A549 (cell line): ENCODE data around the gene CLCNKB.

ENCODE experiments used
- CTCF ChIP-seq: fragments of >200 bp; sonication (Bioruptor Twin); formaldehyde crosslinking; IDR thresholded peaks from 3 replicates; pipeline ENCODE4 v1.5.1; 2016
- EHMT2 ChIP-seq: fragments of 200-600 bp; sonication (generic); IDR thresholded peaks from 2 replicates; pipeline ENCODE4 v1.6.1; 2016; ENCODE audit warnings: antibody characterized with exemption, low read depth, mild to moderate bottlenecking, moderate library complexity
- HMGXB4 ChIP-seq: fragments of 250-450 bp; sonication (Bioruptor Pico); IDR thresholded peaks from 2 replicates; pipeline ENCODE4 v1.5.0; 2021; ENCODE audit warnings: mild to moderate bottlenecking, moderate library complexity, borderline replicate concordance
- MAFK ChIP-seq: fragments of 450-650 bp; IDR thresholded peaks from 2 replicates; pipeline ENCODE4 v1.6.1; 2014; ENCODE audit not compliant: partially characterized antibody
- MAX ChIP-seq: IDR thresholded peaks from 2 replicates; pipeline ENCODE4 v1.6.1; 2012
- NPAS2 ChIP-seq: fragments of 250-450 bp; sonication (Bioruptor Pico); IDR thresholded peaks from 2 replicates; pipeline ENCODE4 v1.8.0; 2022; ENCODE audit warnings: mild to moderate bottlenecking, moderate library complexity, borderline replicate concordance
- NR3C1 ChIP-seq: fragments of >200 bp; sonication (Bioruptor Twin); formaldehyde crosslinking; IDR thresholded peaks from 3 replicates; pipeline ENCODE4 v1.6.1; 2017
- POLR2A ChIP-seq: IDR thresholded peaks from 2 replicates; pipeline ENCODE4 v1.6.1; 2012; ENCODE audit warnings: mild to moderate bottlenecking, low read length
- RAD21 ChIP-seq, 2 experiments: fragments of >200 bp in 1 of 2; sonication (Bioruptor Twin) in 1 of 2; formaldehyde crosslinking in 1 of 2; IDR thresholded peaks in 1 of 2; conservative IDR thresholded peaks in 1 of 2; 2 replicates in 1 of 2; 3 replicates in 1 of 2; pipeline ENCODE4 v1.6.1; 2012 to 2018; ENCODE audit warnings: inconsistent platforms in 1 of 2
- REST ChIP-seq: fragments of 200-600 bp; sonication (generic); IDR thresholded peaks from 2 replicates; pipeline ENCODE4 v1.6.1; 2016; ENCODE audit warnings: antibody characterized with exemption, mild to moderate bottlenecking, moderate library complexity
- SREBF2 ChIP-seq: fragments of 450-650 bp; IDR thresholded peaks from 2 replicates; pipeline ENCODE4 v1.6.1; 2014; ENCODE audit warnings: mild to moderate bottlenecking, moderate library complexity
- USF2 ChIP-seq: fragments of 450-650 bp; IDR thresholded peaks from 2 replicates; pipeline ENCODE4 v1.6.1; 2014; ENCODE audit warnings: antibody characterized with exemption

DNA sequence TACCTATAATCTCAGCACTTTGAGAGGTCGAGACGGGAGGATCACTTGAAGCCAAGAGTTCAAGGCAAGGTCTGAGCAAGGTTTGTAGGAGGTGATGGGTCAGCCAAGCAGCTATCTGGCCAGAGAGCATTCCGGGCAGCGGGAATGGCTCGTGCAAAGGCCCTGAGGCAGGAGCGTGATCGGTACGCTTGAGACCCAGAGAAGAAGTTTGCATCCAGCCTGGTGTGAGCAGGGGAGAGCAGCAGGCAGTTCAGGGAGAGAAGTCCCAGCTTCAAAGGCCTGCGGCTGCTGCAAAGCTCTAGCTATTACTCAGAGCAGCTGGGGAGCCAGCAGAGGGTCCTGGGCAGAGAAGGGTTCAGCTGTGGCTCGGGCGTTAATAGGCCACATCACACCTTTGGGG lies 44.7 kb upstream of the CLCNKB start:
- TF ChIP-seq MAX, result no peak
- TF ChIP-seq USF2, result no peak
- TF ChIP-seq CTCF, result no peak
- no peak for TF ChIP-seq EHMT2
- TF ChIP-seq RAD21 (conservative IDR thresholded peaks at IDR 0.05 in 1 of 2, IDR thresholded peaks at IDR 0.05 in 1 of 2), result no peak
- TF ChIP-seq NPAS2 (CRISPR knock-in tag), result no peak
- no peak for TF ChIP-seq SREBF2
- TF ChIP-seq POLR2A, result no peak
- no peak for TF ChIP-seq REST
- TF ChIP-seq MAFK, result no peak
- TF ChIP-seq NR3C1, result no peak
- TF ChIP-seq HMGXB4 (CRISPR knock-in tag), result no peak
